Measurements from ENCODE around the gene TMEM82. TPM values are rescaled to one million over a fixed set of nuclear protein-coding genes. Genes with fewer than 3 reads are reported as not detected.

The TMEM82 gene
- total and polyA plus RNA-seq, 10 donors: not detected

GRCh38 chr1:15724949-15725880 is 17.1 kb upstream of the TMEM82 start:
- Histone ChIP-seq H3K9me3 (no peaks in the 10 kb centered on the region), H3K27ac (no peak overlapping the region), H3K4me3 (no peak overlapping the region), H3K27me3 (replicated peaks in 1 of 7) (no peaks in the 10 kb centered on the region), H3K4me1 (peaks cover 0 to 21% (median 10%) of the 10 kb centered on the region in 6 donors), H3K36me3 (peaks cover 8 to 100% (median 85%) of the 10 kb centered on the region in 6 donors)
- no peak for TF ChIP-seq POLR2A (IDR thresholded peaks at IDR 0.05)
- no peak for TF ChIP-seq CTCF (IDR thresholded peaks at IDR 0.05 in 8 of 11, conservative IDR thresholded peaks at IDR 0.05 in 3 of 11)
- TF ChIP-seq POLR2AphosphoS5 (IDR thresholded peaks at IDR 0.05): peak in 1 of 3 donors; percentile 40
- intact Hi-C loops (cut with DNase I; ENCODE audit: low total_unique reads): no loop called here
- WGBS, 5 donors: 73 to 86% (median 85%) methylated on average over 12 to 26 of the region's 26 CpGs
- no peak for DNase-seq

- Histone ChIP-seq H3K4me3 (no peak overlapping the region), H3K4me1 (peaks cover 0 to 21% (median 10%) of the 10 kb centered on the region in 6 donors), H3K27ac (no peak overlapping the region), H3K36me3 (peaks cover 8 to 100% (median 88%) of the 10 kb centered on the region in 6 donors), H3K9me3 (no peaks in the 10 kb centered on the region), H3K27me3 (replicated peaks in 1 of 7) (no peaks in the 10 kb centered on the region)
- no peak for DNase-seq
- intact Hi-C loops (cut with DNase I; ENCODE audit: low total_unique reads): no loop called here
- WGBS, 5 donors: 93 to 98% (median 97%) methylated on average over 7 to 9 of the region's 9 CpGs
- TF ChIP-seq POLR2A (IDR thresholded peaks at IDR 0.05) (no peak), CTCF (IDR thresholded peaks at IDR 0.05 in 8 of 11, conservative IDR thresholded peaks at IDR 0.05 in 3 of 11) (no peak), POLR2AphosphoS5 (IDR thresholded peaks at IDR 0.05) (no peak)
These were observed 15.8 kb upstream of the TMEM82 start for GRCh38 chr1:15726508-15726907.

DNA sequence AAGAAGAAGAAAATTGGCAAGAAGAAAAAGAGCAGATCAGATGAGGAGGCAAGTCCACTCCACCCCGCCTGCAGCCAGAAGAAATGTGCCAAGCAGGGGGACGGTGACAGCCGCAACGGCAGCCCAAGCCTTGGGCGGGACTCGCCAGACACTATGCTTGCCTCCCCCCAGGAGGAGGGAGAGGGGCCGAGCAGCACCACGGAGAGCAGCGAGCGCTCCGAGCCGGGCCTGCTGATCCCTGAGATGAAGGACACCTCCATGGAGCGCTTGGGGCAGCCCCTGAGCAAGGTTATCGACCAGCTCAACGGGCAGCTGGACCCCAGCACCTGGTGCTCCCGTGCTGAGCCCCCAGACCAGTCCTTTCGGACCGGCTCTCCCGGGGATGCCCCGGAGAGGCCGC is 15.3 kb upstream of the TMEM82 start:
- WGBS, 5 donors: 85 to 93% (median 92%) methylated on average over 13 to 21 of the region's 21 CpGs
- no peak for DNase-seq
- intact Hi-C loops (cut with DNase I; ENCODE audit: low total_unique reads): no loop called here
- Histone ChIP-seq H3K4me1 (peaks cover 0 to 21% (median 10%) of the 10 kb centered on the region in 6 donors), H3K27me3 (replicated peaks in 1 of 7) (no peaks in the 10 kb centered on the region), H3K9me3 (no peaks in the 10 kb centered on the region), H3K4me3 (no peak overlapping the region), H3K27ac (no peak overlapping the region), H3K36me3 (peaks cover 8 to 100% (median 89%) of the 10 kb centered on the region in 6 donors)
- TF ChIP-seq CTCF (IDR thresholded peaks at IDR 0.05 in 8 of 11, conservative IDR thresholded peaks at IDR 0.05 in 3 of 11): no peak
- no peak for TF ChIP-seq POLR2A (IDR thresholded peaks at IDR 0.05)
- TF ChIP-seq POLR2AphosphoS5 (IDR thresholded peaks at IDR 0.05): no peak

DNA sequence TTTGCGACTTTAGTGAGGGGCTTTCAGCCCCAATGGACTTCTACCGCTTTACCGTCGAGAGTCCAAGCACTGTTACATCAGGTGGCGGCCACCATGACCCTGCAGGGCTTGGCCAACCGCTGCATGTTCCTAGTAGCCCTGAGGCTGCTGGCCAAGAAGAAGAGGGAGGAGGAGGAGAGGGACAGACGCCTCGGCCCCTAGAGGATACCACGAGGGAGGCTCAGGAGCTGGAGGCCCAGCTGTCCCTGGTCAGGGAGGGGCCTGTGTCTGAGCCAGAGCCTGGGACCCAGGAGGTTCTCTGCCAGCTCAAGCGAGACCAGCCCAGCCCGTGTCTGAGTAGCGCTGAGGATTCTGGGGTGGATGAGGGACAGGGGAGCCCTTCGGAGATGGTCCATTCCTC is 14.9 kb upstream of the TMEM82 start:
- Histone ChIP-seq H3K36me3 (peaks cover 8 to 100% (median 91%) of the 10 kb centered on the region in 6 donors), H3K4me1 (peaks cover 0 to 21% (median 10%) of the 10 kb centered on the region in 6 donors), H3K4me3 (no peak overlapping the region), H3K27ac (no peak overlapping the region), H3K27me3 (replicated peaks in 1 of 7) (no peaks in the 10 kb centered on the region), H3K9me3 (no peaks in the 10 kb centered on the region)
- DNase-seq: no peak
- 85 to 93% (median 92%) methylated on average over 11 to 13 of the region's 13 CpGs for WGBS, 5 donors
- intact Hi-C loops (cut with DNase I; ENCODE audit: low total_unique reads): no loop called here
- no peak for TF ChIP-seq POLR2A (IDR thresholded peaks at IDR 0.05)
- peak in 1 of 3 donors; percentile 11 for TF ChIP-seq POLR2AphosphoS5 (IDR thresholded peaks at IDR 0.05)
- no peak for TF ChIP-seq CTCF (IDR thresholded peaks at IDR 0.05 in 8 of 11, conservative IDR thresholded peaks at IDR 0.05 in 3 of 11)

All from spleen (tissue), 11 donors.